KMS-11 (cell line): ENCODE data around the gene MYNN.

Experiments used
- H2AFZ ChIP-seq: fragments of 200-600 bp; sonication (generic); 2 replicates; pipeline ENCODE4 v1.6.1; 2016; ENCODE audit warnings: antibody characterized with exemption, mixed run types, low read depth
- H3K27ac ChIP-seq: fragments of 200-600 bp; sonication (generic); 2 replicates; pipeline ENCODE4 v1.6.1; 2016; ENCODE audit warnings: mild to moderate bottlenecking, mixed run types
- H3K27me3 ChIP-seq: fragments of 200-600 bp; sonication (generic); 2 replicates; pipeline ENCODE4 v1.6.1; 2017; ENCODE audit warnings: mild to moderate bottlenecking, low read depth, mixed run types, moderate library complexity; ENCODE audit not compliant: insufficient read depth
- H3K36me3 ChIP-seq: fragments of 200-600 bp; sonication (generic); 2 replicates; pipeline ENCODE4 v1.6.1; 2017; ENCODE audit warnings: mild to moderate bottlenecking, mixed run types; ENCODE audit not compliant: insufficient read depth
- H3K4me1 ChIP-seq: fragments of 200-600 bp; sonication (generic); 2 replicates; pipeline ENCODE4 v1.6.1; 2016; ENCODE audit warnings: mild to moderate bottlenecking, low read depth, mixed run types; ENCODE audit not compliant: poor library complexity, severe bottlenecking
- H3K4me2 ChIP-seq: fragments of 200-600 bp; sonication (generic); 2 replicates; pipeline ENCODE4 v1.7.0; 2016; ENCODE audit warnings: mild to moderate bottlenecking, mixed run types
- H3K4me3 ChIP-seq: fragments of 200-600 bp; sonication (generic); IDR thresholded peaks from 2 replicates; pipeline ENCODE4 v1.6.1; 2017; ENCODE audit warnings: low read depth, low read length, mixed read lengths; ENCODE audit not compliant: insufficient read depth
- H3K79me2 ChIP-seq: fragments of 200-600 bp; sonication (generic); 2 replicates; pipeline ENCODE4 v1.6.1; 2016; ENCODE audit warnings: low read depth, mixed run types; ENCODE audit not compliant: insufficient read depth
- H3K9ac ChIP-seq: fragments of 200-600 bp; sonication (generic); 2 replicates; pipeline ENCODE4 v1.6.1; 2016; ENCODE audit warnings: mild to moderate bottlenecking, mixed run types
- H4K20me1 ChIP-seq: fragments of 200-600 bp; sonication (generic); 2 replicates; pipeline ENCODE4 v1.6.1; 2016; ENCODE audit warnings: mild to moderate bottlenecking, mixed run types; ENCODE audit not compliant: insufficient read depth
- TF ChIP-seq, protein P1 (sequence below): fragments of 200-600 bp; sonication (generic); conservative IDR thresholded peaks from 2 replicates; pipeline ENCODE4 v1.6.1; 2017; ENCODE audit warnings: low read depth, mild to moderate bottlenecking, antibody characterized with exemption, low read length, moderate library complexity, mixed read lengths

The MYNN gene

DNA sequence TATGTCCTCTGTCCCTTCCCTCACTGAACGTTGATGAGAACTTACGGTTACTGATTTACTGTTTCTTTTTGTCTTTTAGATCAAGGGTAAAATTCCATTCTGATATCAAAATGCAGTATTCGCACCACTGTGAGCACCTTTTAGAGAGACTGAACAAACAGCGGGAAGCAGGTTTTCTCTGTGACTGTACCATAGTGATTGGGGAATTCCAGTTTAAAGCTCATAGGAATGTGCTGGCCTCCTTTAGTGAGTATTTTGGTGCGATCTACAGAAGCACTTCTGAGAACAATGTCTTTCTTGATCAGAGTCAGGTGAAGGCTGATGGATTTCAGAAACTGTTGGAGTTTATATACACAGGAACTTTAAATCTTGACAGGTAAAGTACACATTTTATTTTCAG lies 990 bp downstream of the MYNN start:
- Histone ChIP-seq H3K4me3 (no peak overlapping the region), H3K9ac (peak overlapping the region; percentile 97; the same call in 1 of the 2 replicates), H2AFZ (no peak overlapping the region), H3K4me1 (peaks cover 21% of the 10 kb centered on the region), H3K79me2 (peaks cover 26% of the 10 kb centered on the region), H3K27ac (peak overlapping the region; percentile 89), H3K36me3 (0 out of 2 replicates have a peak, but pooled peaks cover 5% of the 10 kb centered on the region), H3K27me3 (no peaks in the 10 kb centered on the region), H3K4me2 (peak overlapping the region; percentile 59), H4K20me1 (no peaks in the 10 kb centered on the region)
- TF ChIP-seq, protein P1, sequence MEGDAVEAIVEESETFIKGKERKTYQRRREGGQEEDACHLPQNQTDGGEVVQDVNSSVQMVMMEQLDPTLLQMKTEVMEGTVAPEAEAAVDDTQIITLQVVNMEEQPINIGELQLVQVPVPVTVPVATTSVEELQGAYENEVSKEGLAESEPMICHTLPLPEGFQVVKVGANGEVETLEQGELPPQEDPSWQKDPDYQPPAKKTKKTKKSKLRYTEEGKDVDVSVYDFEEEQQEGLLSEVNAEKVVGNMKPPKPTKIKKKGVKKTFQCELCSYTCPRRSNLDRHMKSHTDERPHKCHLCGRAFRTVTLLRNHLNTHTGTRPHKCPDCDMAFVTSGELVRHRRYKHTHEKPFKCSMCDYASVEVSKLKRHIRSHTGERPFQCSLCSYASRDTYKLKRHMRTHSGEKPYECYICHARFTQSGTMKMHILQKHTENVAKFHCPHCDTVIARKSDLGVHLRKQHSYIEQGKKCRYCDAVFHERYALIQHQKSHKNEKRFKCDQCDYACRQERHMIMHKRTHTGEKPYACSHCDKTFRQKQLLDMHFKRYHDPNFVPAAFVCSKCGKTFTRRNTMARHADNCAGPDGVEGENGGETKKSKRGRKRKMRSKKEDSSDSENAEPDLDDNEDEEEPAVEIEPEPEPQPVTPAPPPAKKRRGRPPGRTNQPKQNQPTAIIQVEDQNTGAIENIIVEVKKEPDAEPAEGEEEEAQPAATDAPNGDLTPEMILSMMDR, result no peak

DNA sequence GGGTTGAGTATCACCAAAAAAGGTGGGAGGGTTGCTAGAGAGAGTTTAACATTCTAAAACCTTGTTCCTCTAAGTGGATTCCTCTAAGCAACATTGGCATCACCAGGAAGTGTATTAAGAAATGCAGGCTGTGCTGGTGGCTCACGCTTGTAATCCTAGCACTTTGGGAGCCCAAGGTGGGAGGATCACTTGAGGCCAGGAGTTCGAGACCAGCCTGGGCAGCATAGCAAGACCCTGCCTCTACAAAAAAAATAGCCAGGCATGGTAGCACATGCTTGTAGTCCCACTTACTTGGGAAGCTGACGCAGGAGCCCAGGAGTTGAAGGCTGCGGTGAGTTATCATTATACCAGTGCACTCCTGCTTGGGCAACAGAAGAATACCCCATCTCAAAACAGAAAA lies 4.6 kb downstream of the MYNN start:
- Histone ChIP-seq H2AFZ (no peak overlapping the region), H4K20me1 (no peaks in the 10 kb centered on the region), H3K36me3 (peaks cover 12% of the 10 kb centered on the region; the same call in 1 of the 2 replicates), H3K9ac (no peak overlapping the region), H3K4me1 (peaks cover 21% of the 10 kb centered on the region), H3K27me3 (no peaks in the 10 kb centered on the region), H3K4me2 (no peak overlapping the region), H3K27ac (no peak overlapping the region), H3K4me3 (no peak overlapping the region), H3K79me2 (peaks cover 26% of the 10 kb centered on the region)
- TF ChIP-seq, protein P1, result no peak

DNA sequence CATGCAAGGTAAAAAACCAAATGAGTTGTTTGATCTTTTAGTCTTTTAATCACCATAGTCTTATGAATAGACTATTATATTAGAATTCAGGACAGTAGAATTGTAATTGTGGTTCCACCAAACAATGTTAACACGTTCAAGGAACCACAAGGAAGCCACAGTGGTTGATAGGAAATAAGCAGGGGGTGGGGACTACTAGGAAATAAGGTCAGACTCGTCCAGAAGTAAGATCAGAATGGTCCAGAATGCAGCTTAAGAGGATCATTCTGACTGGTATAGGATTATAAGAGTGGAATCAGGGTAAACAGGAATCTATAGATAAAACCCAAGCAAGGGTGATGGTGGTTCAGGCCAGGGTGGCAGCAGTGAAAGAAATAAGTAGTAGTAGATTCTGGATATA lies 7.5 kb downstream of the MYNN start:
- no peak overlapping the region for H3K4me2 ChIP-seq
- H4K20me1 ChIP-seq, result no peaks in the 10 kb centered on the region
- H3K27ac ChIP-seq, result no peak overlapping the region
- no peak overlapping the region for H3K4me3 ChIP-seq
- H3K9ac ChIP-seq, result no peak overlapping the region
- peaks cover 15% of the 10 kb centered on the region; the same call in 1 of the 2 replicates for H3K36me3 ChIP-seq
- H3K79me2 ChIP-seq, result peaks cover 7% of the 10 kb centered on the region
- no peak overlapping the region for H2AFZ ChIP-seq
- TF ChIP-seq, protein P1, result no peak
- peaks cover 4% of the 10 kb centered on the region for H3K4me1 ChIP-seq
- no peaks in the 10 kb centered on the region for H3K27me3 ChIP-seq

DNA sequence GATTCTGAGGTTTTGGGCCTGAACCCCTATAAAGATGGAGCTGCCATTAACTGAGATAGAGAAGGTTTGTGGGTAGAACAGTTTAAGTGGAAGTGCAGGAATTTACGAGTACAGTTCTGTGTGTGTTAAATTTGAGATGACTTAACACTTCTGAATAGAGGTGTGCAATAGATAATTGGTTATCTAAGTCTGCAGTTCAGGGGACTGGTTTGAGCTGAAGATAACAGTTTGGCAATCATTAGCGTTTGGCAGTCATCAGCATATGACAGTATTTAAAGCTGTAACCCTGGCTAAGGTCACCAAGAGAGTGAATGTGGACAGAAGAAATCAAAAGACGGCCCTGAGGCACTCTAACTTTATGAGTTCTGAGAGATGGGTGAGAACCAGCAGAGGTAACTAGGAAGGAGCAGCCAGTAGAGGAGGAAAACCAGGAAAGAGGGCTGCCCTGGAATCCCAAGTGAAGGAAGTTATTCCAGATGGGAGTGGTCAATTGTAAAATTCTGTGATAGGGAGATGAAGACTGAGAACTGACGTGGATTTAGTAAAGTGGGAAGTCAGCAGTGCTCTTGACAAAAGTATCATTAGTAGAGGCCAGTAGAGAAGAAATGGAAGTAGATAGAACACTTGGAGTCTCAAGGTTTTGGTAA lies 8.1 kb downstream of the MYNN start:
- no peak overlapping the region for H2AFZ ChIP-seq
- TF ChIP-seq, protein P1, result no peak
- no peak overlapping the region for H3K27ac ChIP-seq
- no peaks in the 10 kb centered on the region for H4K20me1 ChIP-seq
- H3K36me3 ChIP-seq, result peaks cover 15% of the 10 kb centered on the region; the same call in 1 of the 2 replicates
- no peak overlapping the region for H3K9ac ChIP-seq
- no peaks in the 10 kb centered on the region for H3K4me1 ChIP-seq
- no peaks in the 10 kb centered on the region for H3K27me3 ChIP-seq
- H3K79me2 ChIP-seq, result peaks cover under 1% of the 10 kb centered on the region
- no peak overlapping the region for H3K4me3 ChIP-seq
- no peak overlapping the region for H3K4me2 ChIP-seq
